GM13976 (cell line): ENCODE results near the gene IQCF6.

ENCODE experiments used
- DNase-seq: peaks from one replicate; pipeline ENCODE4 v3.0.0; 2012; ENCODE audit warnings: low spot score
- in situ Hi-C: fragments of 300-500 bp; cut with MboI; formaldehyde crosslinking; loops from one replicate; pipeline ENCODE4 v1.12.0; 2022; ENCODE audit warnings: low sequenced_read_pairs, mixed read lengths, inconsistent platforms; ENCODE audit not compliant: unreplicated experiment
- TF ChIP-seq, protein P1 (sequence below): IDR thresholded peaks from 2 replicates; pipeline ENCODE4 v1.5.1; 2012; ENCODE audit warnings: borderline replicate concordance, mild to moderate bottlenecking; ENCODE audit not compliant: insufficient read depth; ENCODE audit errors: extremely low read depth, missing control alignments, control extremely low read depth

The IQCF6 gene

DNA sequence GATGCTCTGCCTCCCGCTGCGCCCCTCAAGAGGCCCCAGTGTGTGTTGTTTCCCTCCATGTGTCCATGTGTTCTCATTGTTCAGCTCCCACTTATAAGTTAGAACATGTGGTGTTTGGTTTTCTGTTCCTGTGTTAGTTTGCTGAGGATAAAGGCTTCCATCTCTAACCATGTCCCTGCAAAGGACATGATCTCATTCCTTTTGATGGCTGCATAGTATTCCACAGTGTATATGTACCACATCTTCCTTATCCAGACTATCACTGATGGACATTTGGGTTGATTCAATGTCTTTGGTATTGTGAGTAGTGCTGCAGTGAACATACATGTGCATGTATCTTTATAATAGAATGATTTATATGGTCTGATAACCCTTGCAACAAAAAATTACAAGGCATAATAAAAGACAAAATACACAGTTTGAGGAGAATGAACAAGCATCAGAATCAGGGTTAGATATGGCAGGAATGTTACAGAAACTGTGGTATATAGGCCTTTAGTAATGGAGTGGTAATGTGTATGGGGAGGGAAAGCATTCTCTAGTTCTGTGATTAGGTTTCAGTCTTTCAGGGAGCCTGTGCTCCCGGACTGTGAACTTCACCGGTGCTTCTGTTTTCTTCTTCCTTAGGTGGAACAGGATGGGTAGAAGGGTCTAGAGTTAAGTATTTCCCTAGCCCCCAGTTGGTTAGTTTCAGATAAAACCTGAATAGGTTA lies 45.0 kb downstream of the IQCF6 start:
- DNase-seq = no peak
- TF ChIP-seq, protein P1, sequence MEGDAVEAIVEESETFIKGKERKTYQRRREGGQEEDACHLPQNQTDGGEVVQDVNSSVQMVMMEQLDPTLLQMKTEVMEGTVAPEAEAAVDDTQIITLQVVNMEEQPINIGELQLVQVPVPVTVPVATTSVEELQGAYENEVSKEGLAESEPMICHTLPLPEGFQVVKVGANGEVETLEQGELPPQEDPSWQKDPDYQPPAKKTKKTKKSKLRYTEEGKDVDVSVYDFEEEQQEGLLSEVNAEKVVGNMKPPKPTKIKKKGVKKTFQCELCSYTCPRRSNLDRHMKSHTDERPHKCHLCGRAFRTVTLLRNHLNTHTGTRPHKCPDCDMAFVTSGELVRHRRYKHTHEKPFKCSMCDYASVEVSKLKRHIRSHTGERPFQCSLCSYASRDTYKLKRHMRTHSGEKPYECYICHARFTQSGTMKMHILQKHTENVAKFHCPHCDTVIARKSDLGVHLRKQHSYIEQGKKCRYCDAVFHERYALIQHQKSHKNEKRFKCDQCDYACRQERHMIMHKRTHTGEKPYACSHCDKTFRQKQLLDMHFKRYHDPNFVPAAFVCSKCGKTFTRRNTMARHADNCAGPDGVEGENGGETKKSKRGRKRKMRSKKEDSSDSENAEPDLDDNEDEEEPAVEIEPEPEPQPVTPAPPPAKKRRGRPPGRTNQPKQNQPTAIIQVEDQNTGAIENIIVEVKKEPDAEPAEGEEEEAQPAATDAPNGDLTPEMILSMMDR = no peak
- in situ Hi-C loops = no loop called here

DNA sequence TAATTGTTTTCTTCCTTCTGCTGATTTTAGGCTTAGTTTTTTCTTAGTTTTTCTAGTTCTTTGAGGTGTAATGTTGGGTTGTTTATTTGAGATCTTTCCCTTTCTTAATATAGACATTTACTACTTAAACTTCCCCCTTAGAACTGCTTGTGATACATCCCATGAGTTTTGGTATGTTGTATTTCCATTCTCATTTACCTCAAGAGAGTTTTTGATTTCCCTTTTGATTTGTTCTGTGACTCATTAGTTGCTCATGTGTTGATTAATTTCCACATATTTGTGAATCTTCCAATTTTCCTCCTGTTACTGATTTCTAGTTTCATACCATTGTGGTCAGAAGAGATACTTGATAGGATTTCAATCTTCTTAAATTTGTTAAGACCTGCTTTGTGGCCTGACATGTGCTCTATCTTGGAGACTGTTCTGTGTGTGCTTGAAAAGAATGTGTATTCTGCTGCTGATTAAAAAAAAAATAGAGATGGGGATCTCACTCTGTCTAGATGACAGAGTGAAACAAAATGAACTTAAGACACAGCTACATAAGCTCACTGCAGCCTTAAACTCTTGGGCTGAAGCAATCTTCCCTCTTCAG lies 49.9 kb downstream of the IQCF6 start:
- in situ Hi-C loops = loop anchor here (10.0 kb wide), 1 partner anchor 66 kb away; no protein-coding TSS in a partner anchor
- TF ChIP-seq, protein P1 = no peak
- no peak for DNase-seq
